Mucosa of descending colon (tissue), 3 donors: ENCODE measurements around the gene GP9. TPM values are rescaled to one million over a fixed set of nuclear protein-coding genes. Genes with fewer than 3 reads are reported as not detected.

Source experiments
- ATAC-seq: fragments of 200-7000 bp; cut with Tn5 transposase; one replicate; pipeline ENCODE4 v1.9.1; 2020; ENCODE audit warnings: mild to moderate bottlenecking, moderate library complexity
- DNase-seq, 3 donors: peaks; one replicate each; pipeline ENCODE4 v3.0.0-alpha.2; 2020
- H3K36me3 ChIP-seq: fragments of 200-600 bp; one replicate; pipeline ENCODE4 v1.8.0; 2021; ENCODE audit warnings: low read depth, mild to moderate bottlenecking
- H3K4me1 ChIP-seq: fragments of 200-600 bp; one replicate; pipeline ENCODE4 v1.8.0; 2021; ENCODE audit warnings: low read depth, mild to moderate bottlenecking
- H3K4me3 ChIP-seq: fragments of 200-600 bp; one replicate; pipeline ENCODE4 v1.8.0; 2021; ENCODE audit warnings: mild to moderate bottlenecking
- H3K9me3 ChIP-seq: fragments of 200-600 bp; one replicate; pipeline ENCODE4 v1.8.0; 2021; ENCODE audit warnings: mild to moderate bottlenecking
- CTCF ChIP-seq: fragments of 200-600 bp; IDR thresholded peaks from one replicate; pipeline ENCODE4 v1.8.0; 2022; ENCODE audit warnings: antibody characterized with exemption, mild to moderate bottlenecking
- intact Hi-C, 2 donors: fragments of 100-400 bp; cut with DNase I in 1 of 2; cut with micrococcal nuclease in 1 of 2; formaldehyde crosslinking; loops; one replicate each; pipeline versions ENCODE4 v1.11.0 to v1.11.1; 2022; cut with DNase I, micrococcal nuclease
- long read RNA-seq, 2 donors: library from polyadenylated mRNA; unstranded; transcript quantifications; one replicate each; pipeline ENCODE4 v2.0.0, GENCODE V29; 2019 to 2021
- total RNA-seq, 3 donors: library from RNA; stranded (reverse); fragmentation: NEBNext Ultra II Directional in 2 of 3; extraction: Animal tissue kit (Norgen Biotek cat#: 25700) in 2 of 3; gene quantifications; one replicate each; pipeline versions ENCODE4 v1.2.1 to v1.2.4, GENCODE V29; 2021 to 2023
- donor health status: DM: no; HTN: no; CAD: no; lungs with moderate emphysema.
- donor health status: DM: no; HTN: no; CAD: no.
- donor health status: DM: no; HTN: yes; CAD: no.

GP9 gene
- total RNA-seq: under 1 TPM in 1 of 3 donors, not detected in 2; 0.90 TPM
- long read RNA-seq, donor 1: 0 reads
- long read RNA-seq, donor 2: 0 reads

GRCh38 chr3:129060276-129061022 is at the start of gene GP9:
Gene GP9 (plus strand): TSS chr3:129060779. CDS start chr3:129061740, 961 bp downstream.
- peaks cover 44% of the 10 kb centered on the region for H3K4me1 ChIP-seq
- ATAC-seq (no peak), DNase-seq (peak in 1 of 3 donors; percentile 34)
- H3K9me3 ChIP-seq: no peaks in the 10 kb centered on the region
- intact Hi-C loops: no loop called here
- no peaks in the 10 kb centered on the region for H3K36me3 ChIP-seq
- H3K4me3 ChIP-seq: no peak within 1 kb of the TSS
- no peak for TF ChIP-seq CTCF

GRCh38 chr3:129013491-129013891 is 47.1 kb upstream of the GP9 start:
- intact Hi-C loops: no loop called here
- ATAC-seq (no peak), DNase-seq (no peak)
- Histone ChIP-seq H3K9me3 (no peaks in the 10 kb centered on the region), H3K36me3 (no peaks in the 10 kb centered on the region), H3K4me1 (peaks cover 22% of the 10 kb centered on the region), H3K4me3 (no peak overlapping the region)
- TF ChIP-seq CTCF: no peak

GRCh38 chr3:129014148-129014547 is 46.4 kb upstream of the GP9 start:
- DNase-seq (peak in 2 of 3 donors; percentile 42 to 52), ATAC-seq (no peak)
- peaks cover 22% of the 10 kb centered on the region for H3K4me1 ChIP-seq
- no peaks in the 10 kb centered on the region for H3K36me3 ChIP-seq
- no peak for TF ChIP-seq CTCF
- no peak overlapping the region for H3K4me3 ChIP-seq
- intact Hi-C loops: no loop called here
- H3K9me3 ChIP-seq: no peaks in the 10 kb centered on the region

- peaks cover 22% of the 10 kb centered on the region for H3K4me1 ChIP-seq
- H3K36me3 ChIP-seq: no peaks in the 10 kb centered on the region
- peak in 2 of 3 donors; percentile 27 to 45 for DNase-seq
- H3K4me3 ChIP-seq: no peak overlapping the region
- H3K9me3 ChIP-seq: no peaks in the 10 kb centered on the region
- no peak for TF ChIP-seq CTCF
- intact Hi-C loops: no loop called here
- ATAC-seq: no peak
These were observed 45.7 kb upstream of the GP9 start for GRCh38 chr3:129014793-129015345.

GRCh38 chr3:129015388-129016105 is 45.0 kb upstream of the GP9 start:
- ATAC-seq: peak; percentile 6
- no peak overlapping the region for H3K4me3 ChIP-seq
- intact Hi-C loops: no loop called here
- peak in 2 of 3 donors; percentile 35 to 70 for DNase-seq
- no peaks in the 10 kb centered on the region for H3K9me3 ChIP-seq
- H3K4me1 ChIP-seq: peaks cover 22% of the 10 kb centered on the region
- no peaks in the 10 kb centered on the region for H3K36me3 ChIP-seq
- TF ChIP-seq CTCF: no peak
